ENCODE data around the gene NAP1L4. TPM values are rescaled to one million over a fixed set of nuclear protein-coding genes. Genes with fewer than 3 reads are reported as not detected.

NAP1L4 gene
- total RNA-seq, 1 donor from 2014 or later, result 224 TPM

DNA sequence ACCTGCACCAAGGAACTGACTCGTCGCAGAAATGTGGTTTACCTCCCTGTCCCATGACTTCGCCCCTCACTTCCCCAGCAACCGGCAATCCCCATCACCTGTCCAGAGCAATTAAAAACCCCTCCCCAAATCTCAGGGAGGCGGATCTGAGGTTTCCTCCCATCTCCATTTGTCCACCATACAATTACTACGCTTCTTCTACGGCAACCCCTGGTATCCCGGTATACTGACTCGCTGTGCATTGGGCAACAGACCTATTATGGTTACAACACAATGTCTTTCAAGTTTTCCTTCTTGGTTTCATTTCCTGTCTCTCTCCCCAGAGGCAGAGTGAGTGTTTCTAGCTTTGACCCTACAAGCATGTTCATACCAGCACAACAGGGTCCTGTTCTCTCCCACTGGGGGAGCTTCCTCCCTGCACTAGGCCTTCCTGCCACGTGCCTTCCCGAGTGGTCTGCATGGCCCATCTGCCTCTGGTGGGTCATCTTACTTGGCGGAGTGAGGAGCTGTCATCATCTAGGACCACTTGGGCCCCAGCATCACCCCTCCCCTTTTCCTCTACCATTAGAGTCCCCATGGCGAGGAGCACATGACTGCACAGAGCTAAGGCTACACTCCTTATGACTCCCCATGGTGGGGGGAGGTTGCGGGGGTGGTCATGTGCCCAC is 30.3 kb upstream of the NAP1L4 start:
- Mint-ChIP-seq H3K9me3 (no peaks in the 10 kb centered on the region), H3K4me1 (peaks cover 5% of the 10 kb centered on the region), H3K27ac (ENCODE audit: unreplicated experiment) (peak overlapping the region; percentile 6), H3K4me3 (no peak overlapping the region), H3K27me3 (ENCODE audit: low read depth) (no peaks in the 10 kb centered on the region), H3K36me3 (ENCODE audit: low read depth) (peaks cover 3% of the 10 kb centered on the region)
- no peak for DNase-seq (ENCODE audit: low read depth, low spot score)
- TF ChIP-seq, protein P1, sequence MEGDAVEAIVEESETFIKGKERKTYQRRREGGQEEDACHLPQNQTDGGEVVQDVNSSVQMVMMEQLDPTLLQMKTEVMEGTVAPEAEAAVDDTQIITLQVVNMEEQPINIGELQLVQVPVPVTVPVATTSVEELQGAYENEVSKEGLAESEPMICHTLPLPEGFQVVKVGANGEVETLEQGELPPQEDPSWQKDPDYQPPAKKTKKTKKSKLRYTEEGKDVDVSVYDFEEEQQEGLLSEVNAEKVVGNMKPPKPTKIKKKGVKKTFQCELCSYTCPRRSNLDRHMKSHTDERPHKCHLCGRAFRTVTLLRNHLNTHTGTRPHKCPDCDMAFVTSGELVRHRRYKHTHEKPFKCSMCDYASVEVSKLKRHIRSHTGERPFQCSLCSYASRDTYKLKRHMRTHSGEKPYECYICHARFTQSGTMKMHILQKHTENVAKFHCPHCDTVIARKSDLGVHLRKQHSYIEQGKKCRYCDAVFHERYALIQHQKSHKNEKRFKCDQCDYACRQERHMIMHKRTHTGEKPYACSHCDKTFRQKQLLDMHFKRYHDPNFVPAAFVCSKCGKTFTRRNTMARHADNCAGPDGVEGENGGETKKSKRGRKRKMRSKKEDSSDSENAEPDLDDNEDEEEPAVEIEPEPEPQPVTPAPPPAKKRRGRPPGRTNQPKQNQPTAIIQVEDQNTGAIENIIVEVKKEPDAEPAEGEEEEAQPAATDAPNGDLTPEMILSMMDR (conservative IDR thresholded peaks at IDR 0.05), result no peak

DNA sequence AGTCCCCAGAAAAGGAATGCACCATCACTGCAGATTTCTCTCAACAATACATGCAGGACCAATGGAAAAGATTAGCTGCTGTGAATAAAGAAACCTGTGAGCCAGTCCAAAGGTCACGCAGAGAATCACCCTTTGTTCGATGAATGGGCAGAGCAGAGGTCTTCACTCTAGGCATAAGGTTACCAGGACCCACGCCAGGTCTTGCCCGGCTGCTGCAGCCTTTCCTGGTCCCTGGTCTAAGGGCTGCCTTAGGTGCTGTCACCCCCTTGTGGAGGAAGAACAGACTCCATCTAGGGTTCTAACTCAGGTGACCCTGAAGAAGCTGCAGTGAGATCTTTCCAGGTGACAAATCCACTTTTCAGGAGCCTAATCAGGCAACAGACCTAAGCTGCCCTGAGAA is 29.0 kb upstream of the NAP1L4 start:
- Mint-ChIP-seq H3K4me1 (peaks cover 5% of the 10 kb centered on the region), H3K4me3 (no peak overlapping the region), H3K27ac (ENCODE audit: unreplicated experiment) (peak overlapping the region; percentile 50), H3K27me3 (ENCODE audit: low read depth) (no peaks in the 10 kb centered on the region), H3K36me3 (ENCODE audit: low read depth) (peaks cover 3% of the 10 kb centered on the region), H3K9me3 (no peaks in the 10 kb centered on the region)
- no peak for DNase-seq (ENCODE audit: low read depth, low spot score)
- TF ChIP-seq, protein P1 (conservative IDR thresholded peaks at IDR 0.05), result peak; percentile 61

DNA sequence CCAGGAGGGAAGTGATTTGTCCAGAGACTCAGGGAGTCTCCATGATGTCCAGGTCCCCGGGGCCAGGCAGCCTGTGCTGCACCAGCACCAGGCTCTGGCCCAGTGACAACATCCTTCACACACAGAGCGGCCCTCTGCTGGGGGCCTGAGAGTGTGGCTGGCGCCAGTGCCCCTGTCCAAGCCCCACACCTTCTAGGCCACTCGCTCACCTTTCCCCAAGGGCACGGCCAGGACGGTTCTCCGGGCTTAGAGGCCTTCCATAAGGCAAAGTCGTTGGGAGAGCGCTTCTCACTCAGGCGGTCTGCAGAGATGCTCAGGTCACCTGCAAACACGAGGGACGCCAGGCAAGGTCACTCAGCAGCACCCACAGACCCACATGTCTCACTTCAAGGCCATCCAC is 27.9 kb upstream of the NAP1L4 start:
- no peak overlapping the region for H3K27ac Mint-ChIP-seq (ENCODE audit: unreplicated experiment)
- TF ChIP-seq, protein P1 (conservative IDR thresholded peaks at IDR 0.05), result no peak
- no peaks in the 10 kb centered on the region for H3K36me3 Mint-ChIP-seq (ENCODE audit: low read depth)
- no peak overlapping the region for H3K4me3 Mint-ChIP-seq
- no peaks in the 10 kb centered on the region for H3K27me3 Mint-ChIP-seq (ENCODE audit: low read depth)
- H3K4me1 Mint-ChIP-seq, result peaks cover 5% of the 10 kb centered on the region
- no peak for DNase-seq (ENCODE audit: low read depth, low spot score)
- no peaks in the 10 kb centered on the region for H3K9me3 Mint-ChIP-seq

DNA sequence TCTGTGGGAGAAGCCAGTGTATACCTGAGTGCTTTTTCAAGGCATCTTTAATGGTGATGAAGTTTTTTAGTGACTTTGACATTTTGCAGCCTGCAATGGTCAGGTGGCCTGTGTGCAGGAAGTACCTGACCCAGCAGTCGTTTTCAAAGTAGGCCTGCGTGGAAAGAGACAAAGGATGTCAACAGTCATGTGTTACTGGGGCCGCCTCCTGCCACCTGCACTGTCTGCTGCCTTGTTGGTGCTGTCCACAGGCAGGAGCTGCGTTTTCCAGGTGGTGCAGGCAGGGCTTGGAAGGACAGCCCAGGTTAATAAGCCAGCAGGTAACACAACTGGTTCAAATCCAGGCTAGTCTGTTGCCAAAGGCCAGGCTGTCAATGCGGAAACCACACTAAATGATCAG is 26.5 kb upstream of the NAP1L4 start:
- Mint-ChIP-seq H3K4me3 (no peak overlapping the region), H3K27ac (ENCODE audit: unreplicated experiment) (no peak overlapping the region), H3K4me1 (peaks cover 5% of the 10 kb centered on the region), H3K27me3 (ENCODE audit: low read depth) (no peaks in the 10 kb centered on the region), H3K9me3 (no peaks in the 10 kb centered on the region), H3K36me3 (ENCODE audit: low read depth) (no peaks in the 10 kb centered on the region)
- TF ChIP-seq, protein P1 (conservative IDR thresholded peaks at IDR 0.05), result no peak
- no peak for DNase-seq (ENCODE audit: low read depth, low spot score)

DNA sequence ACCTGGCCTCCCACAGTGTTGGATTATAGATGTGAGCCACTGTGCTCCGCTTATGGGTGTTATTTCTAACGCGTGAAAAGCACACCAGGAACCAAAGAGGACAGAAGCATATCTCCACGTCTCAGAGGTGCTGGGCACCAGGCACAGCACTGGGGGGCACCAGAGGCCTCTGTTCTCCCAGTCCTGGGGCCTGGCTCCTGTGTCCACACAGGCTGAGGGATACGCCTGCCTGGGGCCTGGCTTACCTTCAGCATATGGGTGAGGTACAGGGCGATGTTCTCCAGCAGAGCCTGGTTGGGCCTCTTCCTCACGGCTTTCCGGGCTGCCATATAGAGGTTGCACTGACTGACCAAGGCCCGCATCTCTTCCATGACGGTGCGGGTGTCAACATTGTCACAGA is 24.7 kb upstream of the NAP1L4 start:
- Mint-ChIP-seq H3K4me3 (no peak overlapping the region), H3K36me3 (ENCODE audit: low read depth) (no peaks in the 10 kb centered on the region), H3K9me3 (no peaks in the 10 kb centered on the region), H3K4me1 (no peaks in the 10 kb centered on the region), H3K27me3 (ENCODE audit: low read depth) (no peaks in the 10 kb centered on the region), H3K27ac (ENCODE audit: unreplicated experiment) (peak overlapping the region; percentile 62)
- no peak for DNase-seq (ENCODE audit: low read depth, low spot score)
- TF ChIP-seq, protein P1 (conservative IDR thresholded peaks at IDR 0.05), result no peak

Data from neural crest cell (in vitro differentiated cells).